ENCODE results near the gene VPS51. TPM values are rescaled to one million over a fixed set of nuclear protein-coding genes. Genes with fewer than 3 reads are reported as not detected.

VPS51 gene
- total RNA-seq, 1 donor from 2014 or later: 127 TPM

- Mint-ChIP-seq H3K36me3 (ENCODE audit: unreplicated experiment) (no peaks in the 10 kb centered on the region), H3K27ac (ENCODE audit: unreplicated experiment) (no peak overlapping the region), H3K27me3 (ENCODE audit: unreplicated experiment) (peaks cover 9% of the 10 kb centered on the region), H3K4me1 (ENCODE audit: unreplicated experiment) (no peaks in the 10 kb centered on the region), H3K9me3 (ENCODE audit: unreplicated experiment) (no peaks in the 10 kb centered on the region), H3K4me3 (ENCODE audit: unreplicated experiment) (no peak overlapping the region)
- TF ChIP-seq CTCF (IDR thresholded peaks at IDR 0.05): no peak
- DNase-seq (ENCODE audit: extremely low spot score, unreplicated experiment): no peak
Observed at GRCh38 chr11:65160643-65161042, 64.6 kb downstream of the VPS51 start.

Small RNAs within 50 kb of the gene (microRNA-seq; reads per million reads assigned to microRNA genes)
- not detected for gene MIR6751 (ENCODE audit: unreplicated experiment)

Other genes starting within 250 kb of the VPS51 start
- gene EHD1, start 217.6 kb upstream of the VPS51 start, total RNA-seq: 57.4 and 61.0 TPM in 2 replicates
- 23.6 and 28.7 TPM in 2 replicates for gene ATG2A, start 179.0 kb upstream of the VPS51 start, total RNA-seq
- 21.3 and 26.8 TPM in 2 replicates for gene PPP2R5B, start 171.5 kb upstream of the VPS51 start, total RNA-seq
- gene GPHA2, start 160.3 kb upstream of the VPS51 start, total RNA-seq: not detected in 2 replicates
- not detected in 2 replicates for gene MAJIN, start 124.1 kb upstream of the VPS51 start, total RNA-seq
- gene BATF2, start 99.2 kb upstream of the VPS51 start, total RNA-seq: not detected in 2 replicates
- 118 and 124 TPM in 2 replicates for gene ARL2, start 82.1 kb upstream of the VPS51 start, total RNA-seq
- 26.9 and 30.0 TPM in 2 replicates for gene SNX15, start 68.8 kb upstream of the VPS51 start, total RNA-seq
- gene SAC3D1, start 55.0 kb upstream of the VPS51 start, total RNA-seq: 15.0 and 15.6 TPM in 2 replicates
- not detected in 2 replicates for gene NAALADL1, start 37.7 kb upstream of the VPS51 start, total RNA-seq
- gene CDCA5, start 12.2 kb upstream of the VPS51 start, total RNA-seq: 6.0 and 7.1 TPM in 2 replicates
- 49.5 and 55.3 TPM in 2 replicates for gene ZFPL1, start 12.0 kb upstream of the VPS51 start, total RNA-seq
- gene TM7SF2, start 15.7 kb downstream of the VPS51 start, total RNA-seq: 13.6 and 18.3 TPM in 2 replicates
- 9.0 and 9.8 TPM in 2 replicates for gene ZNHIT2, start 21.5 kb downstream of the VPS51 start, total RNA-seq
- gene FAU, start 25.9 kb downstream of the VPS51 start, total RNA-seq: 734 and 738 TPM in 2 replicates
- 41.0 and 43.5 TPM in 2 replicates for gene MRPL49, start 26.1 kb downstream of the VPS51 start, total RNA-seq
- 53.6 and 57.1 TPM in 2 replicates for gene SYVN1, start 38.3 kb downstream of the VPS51 start, total RNA-seq
- not detected in 2 replicates for gene SPDYC, start 74.0 kb downstream of the VPS51 start, total RNA-seq
- gene CAPN1, start 85.7 kb downstream of the VPS51 start, total RNA-seq: 154 and 155 TPM in 2 replicates
- gene POLA2, start 165.7 kb downstream of the VPS51 start, total RNA-seq: 5.9 and 9.3 TPM in 2 replicates
- gene CDC42EP2, start 218.7 kb downstream of the VPS51 start, total RNA-seq: 20.7 and 23.1 TPM in 2 replicates
- 57.7 and 74.9 TPM in 2 replicates for gene DPF2, start 237.6 kb downstream of the VPS51 start, total RNA-seq

Data from osteocyte (in vitro differentiated cells).